HEK293 (cell line): ENCODE results near the gene ZDHHC21.
A peak's percentile ranks its signal among the peaks of the same experiment; 100 is the strongest.

Source experiments
- CTCF ChIA-PET: fragments of 350-600 bp; formaldehyde crosslinking; extraction: SDS; loops from one replicate; lab custom pipeline; 2021; ENCODE audit warnings: antibody characterized with exemption; lab: Yijun Ruan, JAX
- POLR2A ChIA-PET: fragments of 300-600 bp; formaldehyde crosslinking; extraction: SDS; loops from one replicate; lab custom pipeline; 2020; ENCODE audit warnings: antibody characterized with exemption, inconsistent platforms; lab: Yijun Ruan, JAX
- H3K27ac ChIP-seq: fragments of 200-500 bp; sonication (Bioruptor generic); 2 replicates; pipeline ENCODE4 v1.5.1; 2014; ENCODE audit warnings: low read depth, low read length, control low read depth, inconsistent platforms; ENCODE audit errors: extremely low read depth
- H3K36me3 ChIP-seq, 2 experiments: fragments of 200-500 bp in 1 of 2; sonication (Bioruptor generic) in 1 of 2; 1 replicate in 1 of 2; 2 replicates in 1 of 2; pipeline ENCODE4 v1.5.1; 2014 to 2017; ENCODE audit warnings: inconsistent platforms in 2 of 2, low read length in 2 of 2; ENCODE audit not compliant: control insufficient read depth in 2 of 2, insufficient read depth in 1 of 2
- H3K4me1 ChIP-seq: fragments of 200-500 bp; sonication (Bioruptor generic); 2 replicates; pipeline ENCODE4 v1.5.1; 2014; ENCODE audit warnings: mild to moderate bottlenecking, low read length, inconsistent platforms; ENCODE audit not compliant: control insufficient read depth, insufficient read depth
- H3K4me3 ChIP-seq: 2 replicates; pipeline ENCODE4 v1.5.1; 2011; ENCODE audit warnings: low read depth, mild to moderate bottlenecking, control low read depth, low read length, moderate library complexity
- H3K9me3 ChIP-seq: fragments of 200-500 bp; sonication (Bioruptor generic); 2 replicates; pipeline ENCODE4 v1.5.1; 2014; ENCODE audit warnings: low read depth, low read length, inconsistent platforms; ENCODE audit not compliant: control insufficient read depth, insufficient read depth
- EGR2 ChIP-seq: fragments of 450-650 bp; formaldehyde crosslinking; IDR thresholded peaks from 2 replicates; pipeline ENCODE4 v1.5.1; 2016; ENCODE audit warnings: low read depth, missing biosample characterization, missing genetic modification characterization
- GLIS1 ChIP-seq: fragments of 450-650 bp; formaldehyde crosslinking; IDR thresholded peaks from 2 replicates; pipeline ENCODE4 v1.5.1; 2016; ENCODE audit warnings: missing biosample characterization, missing genetic modification characterization
- KLF16 ChIP-seq: fragments of 450-650 bp; formaldehyde crosslinking; IDR thresholded peaks from 2 replicates; pipeline ENCODE4 v1.5.1; 2017; ENCODE audit warnings: missing biosample characterization, missing genetic modification characterization
- KLF8 ChIP-seq: fragments of 450-650 bp; formaldehyde crosslinking; IDR thresholded peaks from 2 replicates; pipeline ENCODE4 v1.5.1; 2016; ENCODE audit warnings: missing biosample characterization, missing genetic modification characterization
- SP2 ChIP-seq: fragments of 450-650 bp; formaldehyde crosslinking; IDR thresholded peaks from 2 replicates; pipeline ENCODE4 v1.5.1; 2016; ENCODE audit warnings: missing biosample characterization, missing genetic modification characterization
- SP3 ChIP-seq: fragments of 450-650 bp; formaldehyde crosslinking; IDR thresholded peaks from 2 replicates; pipeline ENCODE4 v1.5.1; 2016; ENCODE audit warnings: missing biosample characterization, missing genetic modification characterization
- ZBTB8A ChIP-seq: fragments of 450-650 bp; formaldehyde crosslinking; IDR thresholded peaks from 2 replicates; pipeline ENCODE4 v1.5.1; 2016; ENCODE audit warnings: missing biosample characterization, missing genetic modification characterization
- ZFP3 ChIP-seq: fragments of 450-650 bp; formaldehyde crosslinking; IDR thresholded peaks from 2 replicates; pipeline ENCODE4 v1.5.1; 2016; ENCODE audit warnings: low read depth, missing biosample characterization, missing genetic modification characterization
- ZNF155 ChIP-seq: fragments of 450-650 bp; formaldehyde crosslinking; IDR thresholded peaks from 2 replicates; pipeline ENCODE4 v1.5.1; 2016; ENCODE audit warnings: missing biosample characterization, missing genetic modification characterization
- ZNF292 ChIP-seq: fragments of 450-650 bp; formaldehyde crosslinking; IDR thresholded peaks from 2 replicates; pipeline ENCODE4 v1.5.1; 2016; ENCODE audit warnings: low read depth, missing biosample characterization, missing genetic modification characterization, borderline replicate concordance
- ZNF48 ChIP-seq: fragments of 450-650 bp; formaldehyde crosslinking; IDR thresholded peaks from 2 replicates; pipeline ENCODE4 v1.5.1; 2016; ENCODE audit warnings: missing biosample characterization, missing genetic modification characterization
- ZNF561 ChIP-seq: fragments of 450-650 bp; IDR thresholded peaks from 2 replicates; pipeline ENCODE4 v1.5.1; 2018; ENCODE audit warnings: missing biosample characterization, missing genetic modification characterization, borderline replicate concordance
- ZNF600 ChIP-seq: fragments of 450-650 bp; formaldehyde crosslinking; IDR thresholded peaks from 2 replicates; pipeline ENCODE4 v1.5.1; 2016; ENCODE audit warnings: missing biosample characterization, missing genetic modification characterization
- ZNF626 ChIP-seq: fragments of 450-650 bp; sonication (Bioruptor Pico); formaldehyde crosslinking; IDR thresholded peaks from 2 replicates; pipeline ENCODE4 v1.5.1; 2018; ENCODE audit warnings: missing biosample characterization, missing genetic modification characterization, inconsistent platforms
- ZNF629 ChIP-seq: fragments of 450-650 bp; formaldehyde crosslinking; IDR thresholded peaks from 2 replicates; pipeline ENCODE4 v1.5.1; 2017; ENCODE audit warnings: missing biosample characterization, missing genetic modification characterization
- ZSCAN30 ChIP-seq: fragments of 450-650 bp; IDR thresholded peaks from 2 replicates; pipeline ENCODE4 v1.5.1; 2018; ENCODE audit warnings: missing biosample characterization, mild to moderate bottlenecking, missing genetic modification characterization, moderate library complexity
- ZXDB ChIP-seq: fragments of 450-650 bp; formaldehyde crosslinking; IDR thresholded peaks from 2 replicates; pipeline ENCODE4 v1.5.1; 2016; ENCODE audit warnings: missing biosample characterization, missing genetic modification characterization
- TF ChIP-seq, protein P1 (sequence below): fragments of 450-650 bp; formaldehyde crosslinking; conservative IDR thresholded peaks from 2 replicates; pipeline ENCODE4 v1.5.1; 2016; ENCODE audit warnings: low read depth, missing biosample characterization, missing genetic modification characterization
- TF ChIP-seq, protein P2 (sequence below): fragments of 450-650 bp; formaldehyde crosslinking; IDR thresholded peaks from 2 replicates; pipeline ENCODE4 v1.5.1; 2016; ENCODE audit warnings: missing biosample characterization, missing genetic modification characterization
- TF ChIP-seq, protein P3 (sequence below): fragments of 450-650 bp; formaldehyde crosslinking; IDR thresholded peaks from 2 replicates; pipeline ENCODE4 v1.5.1; 2016; ENCODE audit warnings: missing biosample characterization, missing genetic modification characterization
- TF ChIP-seq, protein P4 (sequence below): fragments of 450-650 bp; formaldehyde crosslinking; IDR thresholded peaks from 2 replicates; pipeline ENCODE4 v1.5.1; 2016; ENCODE audit warnings: missing biosample characterization, missing genetic modification characterization

Gene ZDHHC21, protein sequence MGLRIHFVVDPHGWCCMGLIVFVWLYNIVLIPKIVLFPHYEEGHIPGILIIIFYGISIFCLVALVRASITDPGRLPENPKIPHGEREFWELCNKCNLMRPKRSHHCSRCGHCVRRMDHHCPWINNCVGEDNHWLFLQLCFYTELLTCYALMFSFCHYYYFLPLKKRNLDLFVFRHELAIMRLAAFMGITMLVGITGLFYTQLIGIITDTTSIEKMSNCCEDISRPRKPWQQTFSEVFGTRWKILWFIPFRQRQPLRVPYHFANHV

DNA sequence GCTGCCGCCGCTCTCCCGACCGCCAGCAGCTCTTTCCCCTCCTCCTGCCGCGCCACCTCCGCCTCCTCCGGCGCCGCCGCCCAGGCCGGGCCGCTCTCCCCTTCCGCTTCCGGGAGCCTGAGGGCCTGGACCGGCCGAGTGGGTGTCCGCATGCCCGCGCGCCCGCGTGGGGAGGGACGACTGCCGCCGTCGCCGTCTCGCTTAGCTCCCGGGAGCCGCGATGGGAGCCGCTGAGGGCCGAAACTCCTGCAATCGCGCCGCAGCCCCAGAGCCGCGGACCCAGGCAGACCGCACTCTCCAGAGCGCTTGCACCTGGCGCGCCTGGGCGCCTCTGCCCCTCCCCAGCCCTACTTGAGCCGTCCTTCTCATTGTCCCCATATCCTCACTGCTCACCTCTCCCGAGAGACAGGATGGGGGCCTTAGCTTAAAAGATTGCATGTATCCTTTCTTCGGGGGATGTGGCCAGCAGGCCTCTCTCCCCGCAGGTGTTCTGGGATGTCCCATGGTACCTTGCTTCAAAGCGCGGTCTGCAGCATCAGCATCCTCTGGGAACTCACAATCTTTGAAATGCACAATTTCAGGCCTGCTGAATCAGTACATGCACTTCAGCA, at the start of gene ZDHHC21:
ZDHHC21 (minus strand) TSS at position 182 of the 611 bp plus-strand sequence. CDS start 19,092 bp downstream, outside the sequence.
- peak within 1 kb of the TSS; percentile 93 for H3K4me3 ChIP-seq
- peaks cover 7% of the 10 kb centered on the region; the same call in 1 of the 2 replicates for H3K4me1 ChIP-seq
- ChIA-PET POLR2A (interaction anchor here (0.6 to 1.3 kb wide), 3 partner anchors 29 to 75 kb away, joined by 3 to 5 read pairs (median 3); partner anchors contain the start of gene CER1), CTCF (interaction anchor here (0.7 to 1.2 kb wide), 2 partner anchors 43 to 1268 kb away, joined by 4 to 6 read pairs; no protein-coding TSS in a partner anchor)
- no peaks in the 10 kb centered on the region for H3K9me3 ChIP-seq
- H3K27ac ChIP-seq: peak within 1 kb of the TSS; percentile 89
- H3K36me3 ChIP-seq: peaks cover 0 to 12% of the 10 kb centered on the region in 2 experiments; a peak in 1 of 3 replicates
- TF ChIP-seq EGR2 (tag by site-specific recombination) (peak; percentile 74), ZNF629 (0 out of 2 replicates have a peak, but pooled peaks have one; percentile 11), ZXDB (tag by site-specific recombination) (peak; percentile 27; the same call in 1 of the 2 replicates), ZSCAN30 (tag by site-specific recombination) (peak; percentile 65; the same call in 1 of the 2 replicates), SP3 (peak; percentile 36), GLIS1 (tag by site-specific recombination) (peak; percentile 28; the same call in 1 of the 2 replicates), ZNF600 (tag by site-specific recombination) (no peak), ZNF561 (tag by site-specific recombination) (peak; percentile 40; the same call in 1 of the 2 replicates), ZNF292 (tag by site-specific recombination) (no peak), ZNF626 (tag by site-specific recombination) (no peak), SP2 (tag by site-specific recombination) (peak; percentile 59), ZBTB8A (tag by site-specific recombination) (peak; percentile 15; the same call in 1 of the 2 replicates), KLF16 (tag by site-specific recombination) (0 out of 2 replicates have a peak, but pooled peaks have one; percentile 25), ZNF48 (tag by site-specific recombination) (no peak), KLF8 (tag by site-specific recombination) (peak; percentile 59; the same call in 1 of the 2 replicates), ZNF155 (no peak), ZFP3 (tag by site-specific recombination) (peak; percentile 53; the same call in 1 of the 2 replicates)
- TF ChIP-seq, protein P1, sequence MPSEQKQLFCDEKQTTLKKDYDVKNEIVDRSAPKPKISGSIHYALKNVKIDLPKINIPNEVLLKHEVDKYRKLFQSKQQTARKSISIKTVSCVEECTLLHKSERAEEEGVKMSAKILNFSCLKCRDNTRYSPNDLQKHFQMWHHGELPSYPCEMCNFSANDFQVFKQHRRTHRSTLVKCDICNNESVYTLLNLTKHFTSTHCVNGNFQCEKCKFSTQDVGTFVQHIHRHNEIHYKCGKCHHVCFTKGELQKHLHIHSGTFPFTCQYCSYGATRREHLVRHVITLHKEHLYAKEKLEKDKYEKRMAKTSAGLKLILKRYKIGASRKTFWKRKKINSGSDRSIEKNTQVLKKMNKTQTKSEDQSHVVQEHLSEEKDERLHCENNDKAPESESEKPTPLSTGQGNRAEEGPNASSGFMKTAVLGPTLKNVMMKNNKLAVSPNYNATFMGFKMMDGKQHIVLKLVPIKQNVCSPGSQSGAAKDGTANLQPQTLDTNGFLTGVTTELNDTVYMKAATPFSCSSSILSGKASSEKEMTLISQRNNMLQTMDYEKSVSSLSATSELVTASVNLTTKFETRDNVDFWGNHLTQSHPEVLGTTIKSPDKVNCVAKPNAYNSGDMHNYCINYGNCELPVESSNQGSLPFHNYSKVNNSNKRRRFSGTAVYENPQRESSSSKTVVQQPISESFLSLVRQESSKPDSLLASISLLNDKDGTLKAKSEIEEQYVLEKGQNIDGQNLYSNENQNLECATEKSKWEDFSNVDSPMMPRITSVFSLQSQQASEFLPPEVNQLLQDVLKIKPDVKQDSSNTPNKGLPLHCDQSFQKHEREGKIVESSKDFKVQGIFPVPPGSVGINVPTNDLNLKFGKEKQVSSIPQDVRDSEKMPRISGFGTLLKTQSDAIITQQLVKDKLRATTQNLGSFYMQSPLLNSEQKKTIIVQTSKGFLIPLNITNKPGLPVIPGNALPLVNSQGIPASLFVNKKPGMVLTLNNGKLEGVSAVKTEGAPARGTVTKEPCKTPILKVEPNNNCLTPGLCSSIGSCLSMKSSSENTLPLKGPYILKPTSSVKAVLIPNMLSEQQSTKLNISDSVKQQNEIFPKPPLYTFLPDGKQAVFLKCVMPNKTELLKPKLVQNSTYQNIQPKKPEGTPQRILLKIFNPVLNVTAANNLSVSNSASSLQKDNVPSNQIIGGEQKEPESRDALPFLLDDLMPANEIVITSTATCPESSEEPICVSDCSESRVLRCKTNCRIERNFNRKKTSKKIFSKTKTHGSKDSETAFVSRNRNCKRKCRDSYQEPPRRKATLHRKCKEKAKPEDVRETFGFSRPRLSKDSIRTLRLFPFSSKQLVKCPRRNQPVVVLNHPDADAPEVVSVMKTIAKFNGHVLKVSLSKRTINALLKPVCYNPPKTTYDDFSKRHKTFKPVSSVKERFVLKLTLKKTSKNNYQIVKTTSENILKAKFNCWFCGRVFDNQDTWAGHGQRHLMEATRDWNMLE (tag by site-specific recombination): peak; percentile 56
- TF ChIP-seq, protein P2, sequence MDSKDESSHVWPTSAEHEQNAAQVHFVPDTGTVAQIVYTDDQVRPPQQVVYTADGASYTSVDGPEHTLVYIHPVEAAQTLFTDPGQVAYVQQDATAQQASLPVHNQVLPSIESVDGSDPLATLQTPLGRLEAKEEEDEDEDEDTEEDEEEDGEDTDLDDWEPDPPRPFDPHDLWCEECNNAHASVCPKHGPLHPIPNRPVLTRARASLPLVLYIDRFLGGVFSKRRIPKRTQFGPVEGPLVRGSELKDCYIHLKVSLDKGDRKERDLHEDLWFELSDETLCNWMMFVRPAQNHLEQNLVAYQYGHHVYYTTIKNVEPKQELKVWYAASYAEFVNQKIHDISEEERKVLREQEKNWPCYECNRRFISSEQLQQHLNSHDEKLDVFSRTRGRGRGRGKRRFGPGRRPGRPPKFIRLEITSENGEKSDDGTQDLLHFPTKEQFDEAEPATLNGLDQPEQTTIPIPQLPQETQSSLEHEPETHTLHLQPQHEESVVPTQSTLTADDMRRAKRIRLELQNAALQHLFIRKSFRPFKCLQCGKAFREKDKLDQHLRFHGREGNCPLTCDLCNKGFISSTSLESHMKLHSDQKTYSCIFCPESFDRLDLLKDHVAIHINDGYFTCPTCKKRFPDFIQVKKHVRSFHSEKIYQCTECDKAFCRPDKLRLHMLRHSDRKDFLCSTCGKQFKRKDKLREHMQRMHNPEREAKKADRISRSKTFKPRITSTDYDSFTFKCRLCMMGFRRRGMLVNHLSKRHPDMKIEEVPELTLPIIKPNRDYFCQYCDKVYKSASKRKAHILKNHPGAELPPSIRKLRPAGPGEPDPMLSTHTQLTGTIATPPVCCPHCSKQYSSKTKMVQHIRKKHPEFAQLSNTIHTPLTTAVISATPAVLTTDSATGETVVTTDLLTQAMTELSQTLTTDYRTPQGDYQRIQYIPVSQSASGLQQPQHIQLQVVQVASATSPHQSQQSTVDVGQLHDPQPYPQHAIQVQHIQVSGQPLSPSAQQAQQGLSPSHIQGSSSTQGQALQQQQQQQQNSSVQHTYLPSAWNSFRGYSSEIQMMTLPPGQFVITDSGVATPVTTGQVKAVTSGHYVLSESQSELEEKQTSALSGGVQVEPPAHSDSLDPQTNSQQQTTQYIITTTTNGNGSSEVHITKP (tag by site-specific recombination): peak; percentile 96
- TF ChIP-seq, protein P3, sequence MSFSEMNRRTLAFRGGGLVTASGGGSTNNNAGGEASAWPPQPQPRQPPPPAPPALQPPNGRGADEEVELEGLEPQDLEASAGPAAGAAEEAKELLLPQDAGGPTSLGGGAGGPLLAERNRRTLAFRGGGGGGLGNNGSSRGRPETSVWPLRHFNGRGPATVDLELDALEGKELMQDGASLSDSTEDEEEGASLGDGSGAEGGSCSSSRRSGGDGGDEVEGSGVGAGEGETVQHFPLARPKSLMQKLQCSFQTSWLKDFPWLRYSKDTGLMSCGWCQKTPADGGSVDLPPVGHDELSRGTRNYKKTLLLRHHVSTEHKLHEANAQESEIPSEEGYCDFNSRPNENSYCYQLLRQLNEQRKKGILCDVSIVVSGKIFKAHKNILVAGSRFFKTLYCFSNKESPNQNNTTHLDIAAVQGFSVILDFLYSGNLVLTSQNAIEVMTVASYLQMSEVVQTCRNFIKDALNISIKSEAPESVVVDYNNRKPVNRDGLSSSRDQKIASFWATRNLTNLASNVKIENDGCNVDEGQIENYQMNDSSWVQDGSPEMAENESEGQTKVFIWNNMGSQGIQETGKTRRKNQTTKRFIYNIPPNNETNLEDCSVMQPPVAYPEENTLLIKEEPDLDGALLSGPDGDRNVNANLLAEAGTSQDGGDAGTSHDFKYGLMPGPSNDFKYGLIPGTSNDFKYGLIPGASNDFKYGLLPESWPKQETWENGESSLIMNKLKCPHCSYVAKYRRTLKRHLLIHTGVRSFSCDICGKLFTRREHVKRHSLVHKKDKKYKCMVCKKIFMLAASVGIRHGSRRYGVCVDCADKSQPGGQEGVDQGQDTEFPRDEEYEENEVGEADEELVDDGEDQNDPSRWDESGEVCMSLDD (tag by site-specific recombination): no peak
- TF ChIP-seq, protein P4, sequence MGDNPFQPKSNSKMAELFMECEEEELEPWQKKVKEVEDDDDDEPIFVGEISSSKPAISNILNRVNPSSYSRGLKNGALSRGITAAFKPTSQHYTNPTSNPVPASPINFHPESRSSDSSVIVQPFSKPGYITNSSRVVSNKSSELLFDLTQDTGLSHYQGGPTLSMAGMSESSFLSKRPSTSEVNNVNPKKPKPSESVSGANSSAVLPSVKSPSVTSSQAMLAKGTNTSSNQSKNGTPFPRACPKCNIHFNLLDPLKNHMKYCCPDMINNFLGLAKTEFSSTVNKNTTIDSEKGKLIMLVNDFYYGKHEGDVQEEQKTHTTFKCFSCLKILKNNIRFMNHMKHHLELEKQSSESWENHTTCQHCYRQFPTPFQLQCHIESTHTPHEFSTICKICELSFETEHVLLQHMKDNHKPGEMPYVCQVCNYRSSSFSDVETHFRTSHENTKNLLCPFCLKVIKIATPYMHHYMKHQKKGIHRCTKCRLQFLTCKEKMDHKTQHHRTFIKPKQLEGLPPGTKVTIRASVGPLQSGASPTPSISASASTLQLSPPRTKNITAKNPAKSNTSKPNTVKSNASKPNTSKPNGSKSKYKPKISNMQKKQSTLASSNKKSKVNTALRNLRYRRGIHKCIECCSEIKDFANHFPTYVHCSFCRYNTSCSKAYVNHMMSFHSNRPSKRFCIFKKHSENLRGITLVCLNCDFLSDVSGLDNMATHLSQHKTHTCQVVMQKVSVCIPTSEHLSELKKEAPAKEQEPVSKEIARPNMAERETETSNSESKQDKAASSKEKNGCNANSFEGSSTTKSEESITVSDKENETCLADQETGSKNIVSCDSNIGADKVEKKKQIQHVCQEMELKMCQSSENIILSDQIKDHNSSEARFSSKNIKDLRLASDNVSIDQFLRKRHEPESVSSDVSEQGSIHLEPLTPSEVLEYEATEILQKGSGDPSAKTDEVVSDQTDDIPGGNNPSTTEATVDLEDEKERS (tag by site-specific recombination): no peak
